Endometrial microvascular endothelial cells (primary cell): Measurements from ENCODE around the gene ZBTB21. TPM values are rescaled to one million over a fixed set of nuclear protein-coding genes. Genes with fewer than 3 reads are reported as not detected.

ENCODE experiments used
- in situ Hi-C: cut with HindIII; loops from 2 replicates; pipeline ENCODE4 v1.10.0; 2017; ENCODE audit warnings: low sequenced_read_pairs, low pct_unique_long_range_greater_than_20kb; ENCODE audit errors: inconsistent ontology term
- total RNA-seq: library from RNA; depleted of rRNA; stranded (reverse); fragments of >200 nt; gene quantifications from one replicate; pipeline ENCODE4 v1.2.3, GENCODE V29; 2015; ENCODE audit errors: inconsistent ontology term

Gene ZBTB21
- total RNA-seq, 1 donor from 2014 or later = 12.5 TPM

DNA sequence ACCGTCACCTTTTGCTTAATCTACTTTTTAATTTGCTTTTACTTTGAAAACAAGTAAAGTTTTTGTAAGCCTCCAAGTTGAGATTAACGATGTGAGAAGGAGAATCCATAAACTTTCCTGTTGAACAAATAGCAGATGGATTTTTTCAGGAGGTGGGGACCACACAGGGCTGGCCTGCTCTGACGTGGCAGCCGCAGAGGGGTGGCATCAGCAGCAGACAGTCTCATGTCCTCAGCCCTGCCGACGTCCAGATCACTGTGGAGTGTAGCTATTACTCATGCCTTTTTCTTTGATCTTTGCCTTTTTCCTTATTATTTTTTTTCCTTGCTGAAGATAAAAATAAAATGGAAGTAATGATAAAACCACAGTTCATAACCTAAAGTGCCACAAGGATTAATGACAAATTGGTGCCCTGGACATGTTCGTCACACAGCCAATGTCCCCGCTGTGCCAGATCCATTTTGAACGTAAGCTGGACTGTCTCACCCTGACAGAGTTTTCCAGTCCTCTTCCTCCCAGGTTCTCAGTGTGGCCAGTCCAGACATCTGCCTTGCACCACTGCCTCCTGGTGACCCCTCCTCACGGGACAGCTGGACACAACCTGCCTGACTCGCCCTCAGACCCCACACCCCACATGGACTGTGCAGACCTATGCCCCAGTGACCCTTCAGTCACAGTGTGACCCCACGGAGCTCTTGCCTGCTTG lies 15.4 kb upstream of the ZBTB21 start:
- in situ Hi-C loops = no loop called here

DNA sequence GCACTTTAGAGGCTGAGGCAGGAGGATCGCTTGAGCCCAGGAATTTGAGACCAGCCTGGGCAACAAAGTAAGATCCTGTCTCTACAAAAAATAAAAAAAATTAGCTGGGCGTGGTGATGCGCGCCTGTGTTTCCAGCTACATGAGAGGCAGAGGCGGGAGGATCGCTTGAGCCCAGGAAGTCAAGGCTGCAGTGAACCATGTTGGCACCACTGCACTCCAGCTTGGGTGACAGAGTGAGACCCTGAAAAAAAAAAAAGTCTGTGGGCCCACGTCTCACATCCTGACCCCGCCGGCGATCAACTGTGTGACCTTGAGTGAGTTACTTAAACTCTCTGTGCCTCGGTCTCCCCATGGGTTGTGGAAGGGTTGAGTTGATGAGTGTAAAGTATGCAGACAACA lies 12.7 kb upstream of the ZBTB21 start:
- in situ Hi-C loops = no loop called here

DNA sequence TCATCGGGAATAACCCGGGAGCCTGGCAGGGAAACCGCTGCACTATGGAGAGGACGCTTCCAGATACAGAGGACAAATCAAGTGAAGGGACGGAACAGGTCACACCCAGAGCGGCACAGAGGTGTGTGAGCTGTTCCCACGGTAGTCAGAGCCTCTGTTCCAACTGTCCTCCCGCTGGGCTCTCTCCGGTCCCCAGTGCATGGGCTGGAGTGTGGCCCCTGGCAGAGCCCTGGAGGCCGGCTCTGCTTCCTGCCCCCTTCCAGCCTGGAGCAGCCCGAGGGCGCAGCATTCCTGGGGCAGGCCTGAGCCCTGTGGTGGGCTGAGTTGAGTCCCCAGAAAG lies 11.9 kb upstream of the ZBTB21 start:
- in situ Hi-C loops = no loop called here

DNA sequence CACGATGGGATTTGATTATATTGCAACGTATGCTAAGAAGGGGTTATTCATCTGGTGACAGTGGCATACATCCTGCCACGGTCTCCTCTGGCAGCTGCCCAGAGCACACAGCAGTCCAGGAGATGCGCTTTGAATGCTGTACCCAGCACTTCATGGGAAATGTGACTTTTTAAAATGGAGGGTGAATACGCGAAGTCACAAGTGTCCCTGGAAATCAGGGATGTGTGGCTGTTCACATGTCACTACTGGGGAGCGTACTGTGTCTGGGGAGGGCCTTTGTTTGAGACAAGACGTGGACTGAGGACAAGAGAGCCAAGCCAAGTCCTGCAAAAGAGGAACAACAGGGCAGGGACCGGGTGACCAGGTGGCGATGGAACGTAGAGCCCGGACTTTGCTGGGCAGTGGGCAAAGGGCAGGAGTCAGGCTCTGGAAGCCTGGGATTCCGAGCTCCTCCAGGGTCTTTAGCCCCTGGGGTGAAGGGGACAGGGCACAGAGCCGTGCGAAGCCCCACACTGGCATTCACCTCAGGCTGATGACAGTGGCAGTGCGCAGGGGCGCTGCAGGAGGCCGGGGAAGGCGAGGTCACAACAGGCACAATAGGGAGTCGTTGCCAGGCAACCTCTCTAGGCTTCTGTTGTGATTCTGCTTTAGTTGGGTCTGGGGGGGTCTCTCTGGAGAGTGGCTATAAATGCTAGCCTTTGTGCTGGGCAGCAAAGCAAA lies 11.4 kb upstream of the ZBTB21 start:
- in situ Hi-C loops = no loop called here

DNA sequence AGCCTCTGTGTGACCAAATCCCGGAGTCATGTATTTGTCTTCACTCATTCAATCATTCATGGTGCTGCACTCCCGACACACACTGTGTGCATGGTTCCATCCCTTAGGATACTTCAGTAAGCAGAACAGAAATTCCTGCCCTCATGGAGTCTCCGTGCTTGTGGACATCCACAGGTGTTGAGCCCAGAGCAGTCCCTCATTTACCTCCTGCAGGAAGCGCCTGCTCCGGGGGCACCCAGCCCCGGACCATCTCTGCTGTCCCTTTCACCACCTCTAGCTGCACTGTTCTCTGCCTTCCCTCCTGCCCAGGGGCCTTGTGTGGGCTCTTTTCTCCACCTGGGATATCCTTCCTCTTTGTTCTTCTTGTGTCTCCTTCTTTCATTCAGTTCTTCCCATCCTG lies 9.5 kb upstream of the ZBTB21 start:
- in situ Hi-C loops = no loop called here

DNA sequence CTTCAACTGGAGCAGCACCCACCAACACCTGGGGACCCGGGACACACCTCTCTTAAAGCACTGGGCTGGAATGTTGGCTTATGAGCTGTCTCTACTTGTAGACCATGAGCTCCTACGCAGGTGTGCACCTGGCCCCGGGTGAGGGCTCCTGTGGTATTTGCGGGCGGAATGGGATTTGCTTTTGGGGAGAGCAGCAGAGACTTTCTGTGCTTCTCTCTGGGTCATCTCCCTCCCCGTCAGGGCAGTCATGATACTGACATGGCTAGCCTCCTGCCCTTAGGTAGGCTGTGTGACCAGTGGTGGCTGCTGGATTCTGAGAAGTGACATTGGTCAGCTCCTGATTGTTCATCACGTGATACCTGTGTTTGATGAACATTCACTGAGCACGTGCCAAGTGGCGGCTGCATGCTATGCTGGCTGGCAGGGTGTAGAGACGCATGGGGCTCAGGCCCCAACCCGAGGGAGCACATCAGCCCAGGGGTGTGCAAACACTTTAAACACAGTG lies 9.0 kb upstream of the ZBTB21 start:
- in situ Hi-C loops = no loop called here

DNA sequence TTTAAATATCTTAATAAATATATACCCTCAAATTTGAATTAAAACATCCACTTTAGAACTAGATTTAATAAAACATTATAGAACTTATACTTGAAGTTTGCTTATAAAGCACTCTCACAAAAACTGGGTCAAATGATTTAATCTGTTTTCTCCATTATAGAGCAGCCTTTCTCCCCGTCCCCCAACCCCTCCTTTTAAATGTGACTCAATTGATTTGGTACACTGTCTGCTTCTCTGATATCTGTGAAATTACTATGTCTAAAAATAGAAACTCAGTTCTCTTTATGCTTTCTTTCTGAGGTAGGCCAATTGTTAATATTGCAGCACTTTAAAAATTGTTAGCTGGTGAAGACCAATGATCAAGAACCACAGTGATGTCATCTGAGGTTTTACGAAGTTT lies 6.9 kb upstream of the ZBTB21 start:
- in situ Hi-C loops = no loop called here

DNA sequence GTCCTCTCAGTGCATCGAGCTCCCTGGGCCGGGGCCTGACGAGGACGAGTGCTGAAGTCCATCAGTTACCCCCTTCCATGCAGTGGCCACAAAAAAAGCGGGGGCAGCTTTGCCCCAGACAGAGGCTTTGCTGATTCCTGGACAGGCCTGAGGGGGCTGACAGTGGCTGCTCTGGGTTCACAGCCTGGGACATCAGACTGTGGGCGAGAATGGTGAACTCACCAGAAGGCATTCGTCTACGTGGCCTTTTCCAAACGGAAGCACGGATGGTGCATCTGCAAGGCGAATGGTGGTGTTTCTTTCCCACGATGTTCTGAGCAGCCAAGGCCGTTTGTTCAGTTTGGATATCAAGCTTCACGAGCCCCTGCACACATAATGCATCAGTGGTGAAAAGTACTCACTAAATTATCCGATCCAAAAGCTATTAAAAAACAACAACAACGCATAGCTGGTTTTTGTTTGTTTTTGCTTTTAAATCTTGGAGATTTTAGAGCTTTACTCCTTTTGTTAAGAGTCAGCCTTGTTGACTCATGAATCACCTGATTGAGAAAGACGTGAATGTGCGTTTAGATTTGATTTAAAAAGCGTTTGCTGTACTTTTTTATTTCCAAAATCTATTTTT lies 6.3 kb upstream of the ZBTB21 start:
- in situ Hi-C loops = no loop called here

DNA sequence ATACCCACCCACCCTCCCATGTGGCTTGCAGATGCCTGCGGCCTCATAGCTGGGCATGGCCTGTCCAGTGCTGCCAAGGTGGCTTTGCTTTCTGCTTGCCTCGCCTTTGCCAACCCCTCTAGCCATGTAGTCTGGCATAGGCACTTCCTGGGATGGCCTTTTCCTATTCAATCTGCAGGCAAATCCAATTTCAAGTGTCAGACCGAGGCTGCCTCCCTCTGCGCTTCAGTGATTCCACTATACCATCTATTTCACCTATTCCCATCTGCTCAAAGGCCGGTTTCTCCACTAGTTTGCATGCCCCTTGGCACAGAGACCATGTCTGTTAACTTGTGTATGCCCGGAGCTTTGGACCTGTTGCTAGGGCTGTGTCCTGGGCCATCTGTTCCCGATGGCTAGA lies 3.8 kb upstream of the ZBTB21 start:
- in situ Hi-C loops = no loop called here

DNA sequence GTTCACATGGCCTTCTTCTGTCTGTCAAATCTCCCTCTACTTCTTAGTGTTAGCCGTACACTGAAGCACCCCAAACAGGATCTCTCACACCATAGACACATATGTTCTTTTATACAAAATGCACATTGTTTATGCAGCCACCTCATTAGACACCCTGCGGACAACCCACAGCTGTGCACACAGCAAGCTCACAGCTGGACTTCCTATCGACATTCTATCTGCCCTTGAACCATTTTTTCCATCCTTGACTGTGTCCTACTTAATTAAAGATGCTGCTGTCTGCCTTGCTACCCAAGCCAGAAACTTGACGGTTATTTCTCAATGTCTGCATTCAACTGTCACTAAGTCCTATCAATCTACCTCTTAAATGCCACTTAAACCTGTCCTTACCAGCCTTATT lies 3.2 kb upstream of the ZBTB21 start:
- in situ Hi-C loops = no loop called here

DNA sequence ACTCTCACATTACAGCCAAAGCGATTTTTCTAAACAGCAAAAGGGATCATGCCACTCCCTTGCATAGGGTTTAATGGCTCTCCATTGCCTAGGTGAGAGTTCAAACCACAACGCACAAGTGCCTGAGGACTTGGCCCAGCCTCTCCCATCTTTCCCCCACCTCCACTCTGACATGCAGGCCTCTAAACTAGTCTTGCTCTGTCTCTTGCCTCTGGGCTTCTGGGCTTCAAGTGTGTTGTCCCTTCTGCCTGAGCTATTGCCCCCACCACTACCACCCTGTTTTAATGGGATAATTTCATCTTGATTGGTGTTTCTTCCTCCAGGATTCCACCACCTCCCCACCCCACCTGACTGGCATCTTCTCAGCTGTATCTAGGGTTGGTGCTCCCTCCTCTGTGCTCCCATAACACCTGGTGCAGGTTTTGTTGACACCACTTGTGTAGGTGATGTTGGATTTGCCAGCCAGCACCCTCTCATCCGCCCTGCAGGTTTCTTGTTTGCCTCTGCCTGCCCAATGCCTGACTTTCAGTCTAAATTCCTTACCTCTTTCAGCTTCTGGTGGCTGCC lies 2.7 kb upstream of the ZBTB21 start:
- in situ Hi-C loops = no loop called here

DNA sequence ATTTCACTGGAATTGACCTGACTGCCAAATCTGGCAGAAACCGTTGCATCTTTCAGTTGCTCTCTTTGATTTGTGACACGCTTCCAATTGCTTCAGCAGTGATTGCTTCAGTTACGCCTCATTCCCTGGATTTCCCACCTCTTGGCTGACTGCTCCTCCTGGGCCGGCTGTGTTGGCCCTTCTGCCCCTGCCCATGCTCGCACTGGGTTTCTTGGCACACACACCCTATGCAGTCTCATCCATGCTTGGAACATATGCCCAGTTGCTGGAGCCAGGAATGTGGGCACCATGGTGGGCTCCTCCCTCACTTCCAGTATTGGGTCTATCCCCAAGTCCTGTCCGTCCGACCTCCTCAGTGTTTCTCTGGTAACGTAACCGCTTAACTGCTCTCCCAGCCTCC lies 2.2 kb upstream of the ZBTB21 start:
- in situ Hi-C loops = no loop called here

DNA sequence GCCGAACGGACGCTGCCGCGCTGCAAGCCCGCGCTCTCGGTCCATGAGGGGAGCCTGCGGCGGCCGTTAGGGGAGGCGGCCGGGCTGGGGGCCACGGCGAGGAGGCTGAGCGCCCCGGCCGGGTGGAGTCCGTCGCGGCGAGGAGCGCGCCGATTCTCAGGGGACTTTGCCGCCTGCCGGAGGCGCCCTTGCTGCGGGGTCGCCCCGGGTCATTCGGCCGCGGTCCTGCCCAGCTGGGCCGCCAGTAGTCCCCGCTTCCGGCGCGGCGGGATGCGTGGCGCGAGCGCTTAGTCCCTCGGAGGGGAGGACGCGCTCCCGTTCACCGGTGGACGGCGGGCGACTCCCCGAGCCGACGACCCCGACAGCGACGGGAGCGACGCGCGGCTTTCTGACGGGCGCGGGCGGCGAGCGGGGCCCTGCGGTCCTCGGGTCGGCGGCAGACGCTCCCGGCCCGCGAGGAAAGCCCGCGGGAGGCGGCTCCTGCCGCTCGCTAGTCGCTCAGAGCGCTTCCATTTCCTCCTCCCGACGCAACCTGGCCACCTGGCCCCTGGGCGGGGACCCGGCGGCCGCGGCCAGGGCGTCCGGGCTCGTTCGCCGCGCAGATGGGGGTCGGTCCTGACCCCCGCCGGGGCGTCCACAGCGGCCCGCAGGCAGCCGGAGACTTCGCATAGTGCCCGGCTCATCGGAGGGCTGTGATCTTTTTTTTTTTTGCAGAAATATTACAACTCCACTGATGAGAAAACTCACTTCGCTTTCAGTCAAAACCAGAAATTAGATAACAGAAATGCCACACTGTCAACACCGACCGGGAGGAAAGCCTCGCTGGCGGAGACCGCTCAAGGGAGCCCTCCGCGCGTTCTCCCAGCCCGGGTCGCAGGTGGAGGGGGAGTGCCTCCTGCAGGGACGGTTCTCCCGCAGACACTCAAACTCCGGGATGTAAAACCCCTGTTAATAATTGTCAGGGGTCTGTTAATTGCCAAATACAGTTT lies 641 bp upstream of the ZBTB21 start:
- in situ Hi-C loops = no loop called here

DNA sequence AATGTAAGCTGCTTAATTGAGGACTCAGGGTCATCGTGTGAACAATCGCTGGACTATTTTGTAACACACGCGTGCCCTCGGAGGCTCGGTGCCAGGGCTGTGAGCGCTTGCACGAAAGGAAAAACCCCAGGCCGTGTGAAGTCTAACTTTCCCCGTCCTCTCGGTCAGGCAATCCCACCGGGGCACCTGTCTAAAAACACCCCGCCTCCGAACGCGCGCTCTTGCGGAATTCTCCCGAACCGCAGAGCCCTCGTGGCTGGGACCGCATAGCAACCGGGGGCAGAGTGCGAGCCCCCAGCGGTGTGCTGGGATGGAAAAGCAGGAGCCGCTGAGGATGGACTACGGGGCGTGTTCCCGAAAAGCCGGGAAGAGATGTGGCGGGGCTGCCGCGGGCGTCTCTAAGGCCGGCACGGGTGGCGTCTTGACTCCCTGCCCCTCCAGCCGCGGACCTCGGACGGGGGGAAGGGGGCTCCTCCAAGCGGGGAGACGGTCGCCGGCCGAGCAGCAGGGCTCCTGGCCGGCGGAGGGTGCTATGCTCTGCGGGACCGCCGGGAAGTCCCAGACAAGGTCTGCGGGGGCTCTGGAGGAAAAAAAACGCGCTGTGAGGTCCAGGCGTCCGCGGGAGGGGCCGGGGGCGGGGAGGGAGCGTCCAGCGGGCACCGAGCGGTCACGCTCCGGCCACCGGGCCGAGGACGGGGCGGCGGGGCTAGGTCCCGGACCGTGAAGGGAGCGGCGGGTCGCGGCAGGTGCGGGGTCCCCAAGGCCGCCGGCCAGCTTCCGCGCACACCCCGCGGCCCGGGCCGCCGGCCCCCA lies 936 bp downstream of the ZBTB21 start:
- in situ Hi-C loops = no loop called here

DNA sequence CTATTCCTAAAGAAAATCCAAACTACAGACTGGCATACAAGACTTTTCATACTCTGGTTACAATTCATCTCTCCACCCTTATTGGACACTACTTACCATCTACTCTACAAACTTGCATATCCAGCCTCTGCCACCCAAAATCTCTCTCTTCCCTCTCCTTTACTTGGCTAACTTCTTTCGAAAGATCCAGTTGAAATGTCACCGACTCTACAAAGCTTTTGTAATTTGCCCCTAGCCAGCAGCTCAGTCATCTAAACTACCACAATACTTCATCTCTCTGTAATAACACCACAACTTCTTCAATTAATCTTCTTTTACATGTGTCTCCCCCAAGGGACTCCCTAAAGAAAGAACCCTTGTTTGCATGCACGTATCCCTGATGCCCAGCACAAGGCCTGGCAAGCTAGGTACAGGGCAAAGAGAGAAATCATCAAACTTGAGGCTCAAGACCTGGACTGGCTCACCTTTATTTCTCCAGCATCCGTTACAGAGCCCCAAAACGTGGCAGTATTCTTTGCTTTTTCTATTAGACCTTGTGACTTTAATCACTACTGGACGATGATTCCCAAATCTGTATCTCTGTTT lies 2.7 kb downstream of the ZBTB21 start:
- in situ Hi-C loops = no loop called here

DNA sequence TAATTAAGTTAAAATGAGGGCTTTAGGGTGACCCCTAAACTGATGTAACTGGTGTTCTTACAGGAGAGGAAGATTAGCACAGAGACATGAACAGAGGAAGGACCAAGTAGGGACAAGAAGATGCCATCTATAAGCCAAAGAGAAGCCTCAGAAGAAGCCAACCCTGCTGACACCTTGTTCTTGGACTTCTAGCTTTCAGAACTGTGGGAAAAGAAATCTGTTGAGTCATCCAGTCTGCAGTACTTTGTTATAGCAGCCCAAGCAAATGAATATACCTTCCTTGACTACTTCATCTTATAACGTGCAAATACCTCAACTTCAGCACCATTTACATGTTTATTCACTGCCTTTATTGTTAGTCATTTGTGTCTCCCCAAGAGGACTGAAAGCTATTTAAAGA lies 3.4 kb downstream of the ZBTB21 start:
- in situ Hi-C loops = no loop called here

DNA sequence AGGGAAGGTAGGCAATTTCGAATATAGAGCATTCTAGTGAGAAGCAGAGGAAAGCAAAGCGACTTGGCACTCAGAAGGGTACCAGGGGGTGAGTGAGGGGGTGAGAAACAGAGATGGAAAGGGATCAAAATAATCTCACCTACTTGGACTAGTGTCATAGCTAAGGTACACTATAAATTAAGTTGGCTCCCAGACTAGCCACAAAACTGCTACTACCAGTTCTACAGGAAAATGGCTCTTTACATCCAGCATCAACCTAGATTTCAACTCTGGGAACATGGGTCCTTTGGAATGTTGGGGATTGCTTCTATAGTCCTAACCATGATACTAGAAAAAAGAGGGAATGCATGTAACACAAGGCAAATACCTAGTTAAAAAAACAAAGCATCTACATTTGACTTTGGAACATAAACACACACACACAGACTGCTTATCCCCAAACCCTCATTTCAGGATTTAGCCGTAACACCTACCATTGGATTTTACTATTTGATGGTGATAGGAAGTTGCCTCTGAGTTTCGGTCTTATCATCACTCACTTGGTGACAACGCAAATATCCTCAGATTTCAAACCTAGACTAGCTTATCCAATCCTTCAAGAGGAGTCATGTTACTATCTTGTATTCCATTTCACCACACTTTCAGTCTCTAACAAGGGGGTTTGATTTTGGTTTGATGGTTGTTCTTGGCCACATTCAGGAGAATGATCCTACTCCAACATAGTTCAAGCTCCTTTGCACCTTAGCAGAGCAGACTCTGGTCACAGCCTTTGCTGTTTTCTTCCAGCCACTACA lies 5.6 kb downstream of the ZBTB21 start:
- in situ Hi-C loops = no loop called here
